K562 treated with DMSO at 1 percent for 4 hours (cell line): ENCODE measurements around the gene USP17L29. TPM values are rescaled to one million over a fixed set of nuclear protein-coding genes. Genes with fewer than 3 reads are reported as not detected.

Experiments
- total RNA-seq: library from RNA; unstranded; fragments of 300-600 nt; gene quantifications from 2 replicates; pipeline ENCODE4 v1.2.3, GENCODE V29; 2022; ENCODE audit not compliant: insufficient read depth

Gene USP17L29, protein sequence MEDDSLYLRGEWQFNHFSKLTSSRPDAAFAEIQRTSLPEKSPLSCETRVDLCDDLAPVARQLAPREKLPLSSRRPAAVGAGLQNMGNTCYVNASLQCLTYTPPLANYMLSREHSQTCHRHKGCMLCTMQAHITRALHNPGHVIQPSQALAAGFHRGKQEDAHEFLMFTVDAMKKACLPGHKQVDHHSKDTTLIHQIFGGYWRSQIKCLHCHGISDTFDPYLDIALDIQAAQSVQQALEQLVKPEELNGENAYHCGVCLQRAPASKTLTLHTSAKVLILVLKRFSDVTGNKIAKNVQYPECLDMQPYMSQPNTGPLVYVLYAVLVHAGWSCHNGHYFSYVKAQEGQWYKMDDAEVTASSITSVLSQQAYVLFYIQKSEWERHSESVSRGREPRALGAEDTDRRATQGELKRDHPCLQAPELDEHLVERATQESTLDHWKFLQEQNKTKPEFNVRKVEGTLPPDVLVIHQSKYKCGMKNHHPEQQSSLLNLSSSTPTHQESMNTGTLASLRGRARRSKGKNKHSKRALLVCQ
- total RNA-seq, result not detected in 2 replicates

DNA sequence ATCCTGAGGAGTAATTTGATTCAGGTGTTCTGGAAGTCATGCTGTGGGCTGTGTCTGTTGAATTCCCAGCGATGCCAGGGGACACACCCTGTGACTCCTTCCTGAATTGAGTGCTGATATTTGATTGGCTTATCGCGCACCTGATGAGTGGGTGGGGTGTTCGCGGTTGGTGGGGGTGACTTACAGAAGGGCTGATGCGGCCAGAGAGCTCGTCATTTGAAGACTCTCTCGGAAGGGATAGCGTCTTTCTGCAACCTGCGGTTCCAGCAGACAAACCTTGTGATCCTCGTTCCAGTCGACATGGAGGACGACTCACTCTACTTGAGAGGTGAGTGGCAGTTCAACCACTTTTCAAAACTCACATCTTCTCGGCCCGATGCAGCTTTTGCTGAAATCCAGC is at the start of gene USP17L29:
TSS of gene USP17L29 (plus strand) at position 301 of the 400 bp plus-strand sequence. CDS start at position 301, 0 bp downstream.

DNA sequence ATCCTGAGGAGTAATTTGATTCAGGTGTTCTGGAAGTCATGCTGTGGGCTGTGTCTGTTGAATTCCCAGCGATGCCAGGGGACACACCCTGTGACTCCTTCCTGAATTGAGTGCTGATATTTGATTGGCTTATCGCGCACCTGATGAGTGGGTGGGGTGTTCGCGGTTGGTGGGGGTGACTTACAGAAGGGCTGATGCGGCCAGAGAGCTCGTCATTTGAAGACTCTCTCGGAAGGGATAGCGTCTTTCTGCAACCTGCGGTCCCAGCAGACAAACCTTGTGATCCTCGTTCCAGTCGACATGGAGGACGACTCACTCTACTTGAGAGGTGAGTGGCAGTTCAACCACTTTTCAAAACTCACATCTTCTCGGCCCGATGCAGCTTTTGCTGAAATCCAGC is 28.6 kb upstream of the USP17L29 start, which contains the start of gene USP17L24:
TSS of gene USP17L24 (plus strand) at position 301 of the 400 bp plus-strand sequence. CDS start at position 301, 0 bp downstream.

DNA sequence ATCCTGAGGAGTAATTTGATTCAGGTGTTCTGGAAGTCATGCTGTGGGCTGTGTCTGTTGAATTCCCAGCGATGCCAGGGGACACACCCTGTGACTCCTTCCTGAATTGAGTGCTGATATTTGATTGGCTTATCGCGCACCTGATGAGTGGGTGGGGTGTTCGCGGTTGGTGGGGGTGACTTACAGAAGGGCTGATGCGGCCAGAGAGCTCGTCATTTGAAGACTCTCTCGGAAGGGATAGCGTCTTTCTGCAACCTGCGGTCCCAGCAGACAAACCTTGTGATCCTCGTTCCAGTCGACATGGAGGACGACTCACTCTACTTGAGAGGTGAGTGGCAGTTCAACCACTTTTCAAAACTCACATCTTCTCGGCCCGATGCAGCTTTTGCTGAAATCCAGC is 23.8 kb upstream of the USP17L29 start, which contains the start of gene USP17L25:
TSS of gene USP17L25 (plus strand) at position 301 of the 400 bp plus-strand sequence. CDS start at position 301, 0 bp downstream.

DNA sequence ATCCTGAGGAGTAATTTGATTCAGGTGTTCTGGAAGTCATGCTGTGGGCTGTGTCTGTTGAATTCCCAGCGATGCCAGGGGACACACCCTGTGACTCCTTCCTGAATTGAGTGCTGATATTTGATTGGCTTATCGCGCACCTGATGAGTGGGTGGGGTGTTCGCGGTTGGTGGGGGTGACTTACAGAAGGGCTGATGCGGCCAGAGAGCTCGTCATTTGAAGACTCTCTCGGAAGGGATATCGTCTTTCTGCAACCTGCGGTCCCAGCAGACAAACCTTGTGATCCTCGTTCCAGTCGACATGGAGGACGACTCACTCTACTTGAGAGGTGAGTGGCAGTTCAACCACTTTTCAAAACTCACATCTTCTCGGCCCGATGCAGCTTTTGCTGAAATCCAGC is 19.1 kb upstream of the USP17L29 start, which contains the start of gene USP17L26:
TSS of gene USP17L26 (plus strand) at position 301 of the 400 bp plus-strand sequence. CDS start at position 301, 0 bp downstream.

DNA sequence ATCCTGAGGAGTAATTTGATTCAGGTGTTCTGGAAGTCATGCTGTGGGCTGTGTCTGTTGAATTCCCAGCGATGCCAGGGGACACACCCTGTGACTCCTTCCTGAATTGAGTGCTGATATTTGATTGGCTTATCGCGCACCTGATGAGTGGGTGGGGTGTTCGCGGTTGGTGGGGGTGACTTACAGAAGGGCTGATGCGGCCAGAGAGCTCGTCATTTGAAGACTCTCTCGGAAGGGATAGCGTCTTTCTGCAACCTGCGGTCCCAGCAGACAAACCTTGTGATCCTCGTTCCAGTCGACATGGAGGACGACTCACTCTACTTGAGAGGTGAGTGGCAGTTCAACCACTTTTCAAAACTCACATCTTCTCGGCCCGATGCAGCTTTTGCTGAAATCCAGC is 14.3 kb upstream of the USP17L29 start, which contains the start of gene USP17L5:
TSS of gene USP17L5 (plus strand) at position 301 of the 400 bp plus-strand sequence. CDS start at position 301, 0 bp downstream.

DNA sequence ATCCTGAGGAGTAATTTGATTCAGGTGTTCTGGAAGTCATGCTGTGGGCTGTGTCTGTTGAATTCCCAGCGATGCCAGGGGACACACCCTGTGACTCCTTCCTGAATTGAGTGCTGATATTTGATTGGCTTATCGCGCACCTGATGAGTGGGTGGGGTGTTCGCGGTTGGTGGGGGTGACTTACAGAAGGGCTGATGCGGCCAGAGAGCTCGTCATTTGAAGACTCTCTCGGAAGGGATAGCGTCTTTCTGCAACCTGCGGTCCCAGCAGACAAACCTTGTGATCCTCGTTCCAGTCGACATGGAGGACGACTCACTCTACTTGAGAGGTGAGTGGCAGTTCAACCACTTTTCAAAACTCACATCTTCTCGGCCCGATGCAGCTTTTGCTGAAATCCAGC is 9.6 kb upstream of the USP17L29 start, which contains the start of gene USP17L27:
TSS of gene USP17L27 (plus strand) at position 301 of the 400 bp plus-strand sequence. CDS start at position 301, 0 bp downstream.

DNA sequence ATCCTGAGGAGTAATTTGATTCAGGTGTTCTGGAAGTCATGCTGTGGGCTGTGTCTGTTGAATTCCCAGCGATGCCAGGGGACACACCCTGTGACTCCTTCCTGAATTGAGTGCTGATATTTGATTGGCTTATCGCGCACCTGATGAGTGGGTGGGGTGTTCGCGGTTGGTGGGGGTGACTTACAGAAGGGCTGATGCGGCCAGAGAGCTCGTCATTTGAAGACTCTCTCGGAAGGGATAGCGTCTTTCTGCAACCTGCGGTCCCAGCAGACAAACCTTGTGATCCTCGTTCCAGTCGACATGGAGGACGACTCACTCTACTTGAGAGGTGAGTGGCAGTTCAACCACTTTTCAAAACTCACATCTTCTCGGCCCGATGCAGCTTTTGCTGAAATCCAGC is 4.8 kb upstream of the USP17L29 start, which contains the start of gene USP17L28:
TSS of gene USP17L28 (plus strand) at position 301 of the 400 bp plus-strand sequence. CDS start at position 301, 0 bp downstream.

DNA sequence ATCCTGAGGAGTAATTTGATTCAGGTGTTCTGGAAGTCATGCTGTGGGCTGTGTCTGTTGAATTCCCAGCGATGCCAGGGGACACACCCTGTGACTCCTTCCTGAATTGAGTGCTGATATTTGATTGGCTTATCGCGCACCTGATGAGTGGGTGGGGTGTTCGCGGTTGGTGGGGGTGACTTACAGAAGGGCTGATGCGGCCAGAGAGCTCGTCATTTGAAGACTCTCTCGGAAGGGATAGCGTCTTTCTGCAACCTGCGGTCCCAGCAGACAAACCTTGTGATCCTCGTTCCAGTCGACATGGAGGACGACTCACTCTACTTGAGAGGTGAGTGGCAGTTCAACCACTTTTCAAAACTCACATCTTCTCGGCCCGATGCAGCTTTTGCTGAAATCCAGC is 9.4 kb downstream of the USP17L29 start, which contains the start of gene USP17L30:
TSS of gene USP17L30 (plus strand) at position 301 of the 400 bp plus-strand sequence. CDS start at position 301, 0 bp downstream.

Other genes starting within 250 kb of the USP17L29 start
- gene FAM90A26, start 183.2 kb upstream of the USP17L29 start, total RNA-seq, result not detected in 2 replicates
- not detected in 2 replicates for gene USP17L10, start 143.0 kb upstream of the USP17L29 start, total RNA-seq
- gene USP17L11, start 138.2 kb upstream of the USP17L29 start, total RNA-seq, result not detected in 2 replicates
- gene USP17L12, start 133.5 kb upstream of the USP17L29 start, total RNA-seq, result not detected in 2 replicates
- not detected in 2 replicates for gene USP17L13, start 128.7 kb upstream of the USP17L29 start, total RNA-seq
- not detected in 2 replicates for gene USP17L15, start 119.3 kb upstream of the USP17L29 start, total RNA-seq
- not detected in 2 replicates for gene USP17L17, start 109.8 kb upstream of the USP17L29 start, total RNA-seq
- gene USP17L18, start 105.0 kb upstream of the USP17L29 start, total RNA-seq, result not detected in 2 replicates
- gene USP17L19, start 100.3 kb upstream of the USP17L29 start, total RNA-seq, result not detected in 2 replicates
- not detected in 2 replicates for gene USP17L20, start 95.5 kb upstream of the USP17L29 start, total RNA-seq
- gene USP17L21, start 90.8 kb upstream of the USP17L29 start, total RNA-seq, result not detected in 2 replicates
- gene USP17L22, start 86.0 kb upstream of the USP17L29 start, total RNA-seq, result not detected in 2 replicates
- gene USP17L24, start 28.5 kb upstream of the USP17L29 start, total RNA-seq, result not detected in 2 replicates
- not detected in 2 replicates for gene USP17L25, start 23.7 kb upstream of the USP17L29 start, total RNA-seq
- gene USP17L26, start 19.0 kb upstream of the USP17L29 start, total RNA-seq, result not detected in 2 replicates
- not detected in 2 replicates for gene USP17L5, start 14.2 kb upstream of the USP17L29 start, total RNA-seq
- gene USP17L27, start 9.5 kb upstream of the USP17L29 start, total RNA-seq, result not detected in 2 replicates
- gene USP17L28, start 4.7 kb upstream of the USP17L29 start, total RNA-seq, result not detected in 2 replicates
- gene USP17L30, start 9.5 kb downstream of the USP17L29 start, total RNA-seq, result not detected in 2 replicates
- gene DEFB131A, start 90.8 kb downstream of the USP17L29 start, total RNA-seq, result not detected in 2 replicates